ENCODE data around the gene SRC.

DNA sequence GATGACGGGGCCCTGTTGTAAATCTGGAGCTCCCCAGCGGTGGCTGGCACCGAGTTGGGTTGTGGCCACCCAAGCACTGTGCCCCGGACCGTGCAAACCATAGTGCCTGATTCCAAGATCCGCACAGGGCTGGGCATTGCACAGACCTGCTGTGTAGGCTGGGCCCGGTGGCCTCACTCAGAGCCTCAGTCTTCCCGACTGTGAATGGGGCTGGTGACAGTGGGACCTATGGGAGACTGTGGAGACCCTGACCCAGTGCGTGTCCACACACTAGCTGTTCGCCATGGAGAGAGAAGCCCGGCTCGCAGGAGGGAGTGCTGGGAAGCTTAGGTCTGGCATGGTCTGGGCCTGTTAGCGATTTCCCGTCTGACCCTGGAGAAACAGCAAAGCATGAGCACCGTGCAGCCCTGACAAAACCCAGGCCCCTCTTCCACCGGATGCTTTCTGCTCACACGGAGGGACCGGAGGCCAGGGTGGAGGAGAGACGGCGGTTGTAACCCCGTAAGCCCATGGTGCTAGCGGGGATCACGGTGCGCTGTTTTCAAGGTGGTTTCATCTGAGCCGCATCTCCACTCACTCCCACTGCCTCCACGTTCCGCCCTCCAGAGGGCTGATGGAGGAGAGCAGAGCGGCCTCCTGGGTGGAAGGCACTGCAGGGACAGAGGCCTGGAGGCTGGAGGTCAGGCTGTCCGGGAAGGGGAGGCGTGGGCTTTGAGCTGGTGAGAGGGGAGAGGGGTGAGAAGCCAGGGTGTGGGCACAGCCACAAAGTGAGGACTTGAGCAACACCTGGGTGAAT lies 52.2 kb downstream of the SRC start:
- TF ChIP-seq, protein P1, sequence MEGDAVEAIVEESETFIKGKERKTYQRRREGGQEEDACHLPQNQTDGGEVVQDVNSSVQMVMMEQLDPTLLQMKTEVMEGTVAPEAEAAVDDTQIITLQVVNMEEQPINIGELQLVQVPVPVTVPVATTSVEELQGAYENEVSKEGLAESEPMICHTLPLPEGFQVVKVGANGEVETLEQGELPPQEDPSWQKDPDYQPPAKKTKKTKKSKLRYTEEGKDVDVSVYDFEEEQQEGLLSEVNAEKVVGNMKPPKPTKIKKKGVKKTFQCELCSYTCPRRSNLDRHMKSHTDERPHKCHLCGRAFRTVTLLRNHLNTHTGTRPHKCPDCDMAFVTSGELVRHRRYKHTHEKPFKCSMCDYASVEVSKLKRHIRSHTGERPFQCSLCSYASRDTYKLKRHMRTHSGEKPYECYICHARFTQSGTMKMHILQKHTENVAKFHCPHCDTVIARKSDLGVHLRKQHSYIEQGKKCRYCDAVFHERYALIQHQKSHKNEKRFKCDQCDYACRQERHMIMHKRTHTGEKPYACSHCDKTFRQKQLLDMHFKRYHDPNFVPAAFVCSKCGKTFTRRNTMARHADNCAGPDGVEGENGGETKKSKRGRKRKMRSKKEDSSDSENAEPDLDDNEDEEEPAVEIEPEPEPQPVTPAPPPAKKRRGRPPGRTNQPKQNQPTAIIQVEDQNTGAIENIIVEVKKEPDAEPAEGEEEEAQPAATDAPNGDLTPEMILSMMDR (optimal IDR thresholded peaks at IDR 0.05 in 1 of 3, IDR thresholded peaks at IDR 0.05 in 1 of 3, conservative IDR thresholded peaks at IDR 0.05 in 1 of 3; ENCODE audit: extremely low read depth in 1 of 3, insufficient read depth in 2 of 3, low read length in 3 of 3), result no peak
- TF ChIP-seq EZH2 (IDR thresholded peaks at IDR 0.05; ENCODE audit: low read length), result no peak
